Eye (tissue), 1 donor: ENCODE data around the gene LGALS12.

Experiments used
- DNase-seq: peaks from one replicate; pipeline ENCODE4 v3.0.0-alpha.2; 2015

LGALS12 gene, protein sequence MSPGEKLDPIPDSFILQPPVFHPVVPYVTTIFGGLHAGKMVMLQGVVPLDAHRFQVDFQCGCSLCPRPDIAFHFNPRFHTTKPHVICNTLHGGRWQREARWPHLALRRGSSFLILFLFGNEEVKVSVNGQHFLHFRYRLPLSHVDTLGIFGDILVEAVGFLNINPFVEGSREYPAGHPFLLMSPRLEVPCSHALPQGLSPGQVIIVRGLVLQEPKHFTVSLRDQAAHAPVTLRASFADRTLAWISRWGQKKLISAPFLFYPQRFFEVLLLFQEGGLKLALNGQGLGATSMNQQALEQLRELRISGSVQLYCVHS

GRCh38 chr11:63505857-63506528 lies at the start of gene LGALS12:
TSS of gene LGALS12 (plus strand) at chr11:63506084. CDS start at chr11:63506459, 375 bp downstream.
- DNase-seq = no peak

DNA sequence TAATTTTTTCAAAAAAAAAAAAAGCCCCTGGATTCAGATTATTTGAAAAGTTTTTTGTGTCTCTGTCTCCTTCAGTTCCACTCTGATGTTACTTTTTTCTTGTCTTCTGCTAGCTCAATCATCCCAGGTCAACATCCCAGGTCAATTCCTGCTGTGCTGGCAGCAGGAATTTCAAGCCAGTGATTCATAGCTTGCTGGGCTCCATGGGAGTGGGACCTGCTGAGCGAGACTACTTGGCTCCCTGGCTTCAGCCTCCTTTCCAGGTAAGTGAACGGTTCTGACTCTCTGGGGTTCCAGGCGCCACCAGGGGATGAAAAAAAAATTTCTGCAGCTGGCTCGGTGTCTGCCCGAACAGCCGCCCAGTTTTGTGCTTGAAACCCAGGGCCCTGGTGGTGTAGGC lies 46.3 kb upstream of the LGALS12 start:
- no peak for DNase-seq

DNA sequence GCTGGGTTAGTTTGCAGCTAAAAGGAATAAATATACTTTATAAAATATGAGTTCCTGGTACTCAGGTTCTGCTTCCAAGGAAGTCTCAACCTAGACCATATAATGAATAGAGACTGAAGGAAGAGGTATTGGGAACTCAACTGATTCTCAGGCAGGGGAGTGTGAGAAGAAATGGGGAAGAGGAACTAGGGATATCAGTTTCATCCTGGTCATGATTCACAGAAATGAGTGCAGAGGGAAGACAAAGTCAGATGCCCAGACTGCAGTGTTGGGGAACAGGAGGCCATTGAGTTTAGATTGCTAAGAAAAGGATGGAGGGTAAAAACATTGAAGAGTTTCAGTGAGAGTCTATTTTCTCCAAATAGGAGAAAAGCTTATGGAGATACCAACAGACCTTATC lies 43.7 kb upstream of the LGALS12 start:
- no peak for DNase-seq

DNA sequence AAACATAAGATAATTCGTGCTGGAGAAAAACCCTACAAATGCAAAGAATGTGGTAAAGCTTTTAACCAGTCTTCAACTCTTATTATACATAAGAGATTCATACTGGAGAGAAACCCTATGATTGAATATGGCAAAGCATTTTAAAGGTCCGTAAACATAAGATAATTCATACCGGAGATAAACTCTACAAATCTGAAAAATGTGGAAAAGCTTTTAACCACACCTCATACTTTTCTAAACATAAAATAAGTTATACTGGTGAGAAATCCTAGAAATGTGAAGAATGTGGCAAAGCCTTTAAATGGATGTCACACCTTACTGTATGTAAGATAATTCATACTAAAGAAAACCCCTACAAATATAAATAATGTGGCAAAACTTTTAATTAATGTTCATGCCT lies 35.6 kb upstream of the LGALS12 start:
- DNase-seq = no peak

DNA sequence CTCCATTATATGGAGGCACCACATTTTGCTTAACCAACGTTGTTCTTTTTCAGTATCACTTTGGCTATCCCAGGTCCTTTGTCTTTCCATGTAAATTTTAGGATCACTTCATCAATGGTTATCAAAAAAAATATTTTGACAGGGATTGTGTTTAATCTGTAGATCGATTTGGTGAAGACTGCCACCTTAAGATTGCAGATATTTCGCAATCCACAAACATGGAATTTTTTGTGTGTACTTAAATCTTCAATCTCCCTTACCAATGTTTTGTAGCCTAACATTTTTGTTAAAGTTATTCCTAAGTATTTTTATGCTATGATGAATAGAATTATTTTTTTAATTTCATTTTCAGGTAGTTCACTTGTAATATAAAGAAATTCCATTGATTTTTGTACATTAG lies 33.5 kb upstream of the LGALS12 start:
- DNase-seq = no peak

GRCh38 chr11:63476618-63477017 lies 29.3 kb upstream of the LGALS12 start:
- no peak for DNase-seq

GRCh38 chr11:63478896-63479295 lies 27.0 kb upstream of the LGALS12 start:
- DNase-seq = peak; percentile 87

DNA sequence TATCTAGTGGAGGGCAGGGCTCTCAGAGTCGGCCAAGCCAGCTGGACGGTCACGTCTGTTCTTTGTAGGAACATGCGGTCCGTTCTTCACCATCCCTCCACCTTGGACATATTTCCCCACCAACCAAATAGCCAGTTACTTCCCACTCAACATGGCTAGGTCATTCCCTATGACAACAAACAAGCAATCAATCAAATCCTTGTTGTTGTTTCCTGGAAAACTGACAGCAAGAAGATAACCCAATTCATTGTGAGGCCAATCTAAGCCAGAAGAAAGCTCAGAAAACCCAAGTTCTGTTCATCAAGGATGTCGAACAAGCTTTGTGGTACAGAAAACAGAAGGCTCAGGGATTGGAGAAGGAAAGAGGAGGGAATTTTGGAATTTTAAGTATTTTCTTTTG lies 25.8 kb upstream of the LGALS12 start:
- DNase-seq = no peak

- DNase-seq = no peak
Observed at GRCh38 chr11:63485777-63486176, 20.1 kb upstream of the LGALS12 start.

DNA sequence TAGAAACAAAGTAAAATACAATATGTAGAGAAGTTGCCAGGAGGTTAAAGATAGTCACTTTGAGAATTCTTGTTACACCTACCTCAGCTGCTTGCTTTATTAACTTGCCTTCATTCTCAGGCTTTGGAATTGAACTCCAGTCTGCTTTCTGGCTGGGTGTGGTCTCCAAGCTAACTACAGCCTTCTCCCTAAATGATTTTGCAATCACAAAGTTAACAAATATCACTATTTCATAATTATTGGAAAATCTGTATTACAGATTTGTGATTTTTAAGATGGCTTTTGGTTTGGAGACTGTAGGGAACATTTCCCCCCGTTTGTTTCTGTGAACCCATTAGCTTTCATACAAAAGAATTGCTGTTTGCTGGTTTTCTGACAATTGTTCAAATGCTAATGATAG lies 17.1 kb upstream of the LGALS12 start:
- no peak for DNase-seq

GRCh38 chr11:63489879-63490278 lies 16.0 kb upstream of the LGALS12 start:
- DNase-seq = peak; percentile 79

GRCh38 chr11:63490551-63491239 lies 15.2 kb upstream of the LGALS12 start, which contains the start of gene PLAAT5:
TSS of gene PLAAT5 (minus strand) at chr11:63491167. CDS start at chr11:63491034, 133 bp downstream.
- DNase-seq = peak; percentile 82

GRCh38 chr11:63491240-63491587 lies 14.7 kb upstream of the LGALS12 start:
- DNase-seq = no peak

GRCh38 chr11:63491636-63492372 lies 14.1 kb upstream of the LGALS12 start:
- DNase-seq = peak; percentile 41

GRCh38 chr11:63492441-63492840 lies 13.4 kb upstream of the LGALS12 start:
- DNase-seq = no peak

GRCh38 chr11:63493127-63493526 lies 12.8 kb upstream of the LGALS12 start:
- DNase-seq = no peak

- no peak for DNase-seq
Observed at GRCh38 chr11:63494975-63495374, 10.9 kb upstream of the LGALS12 start.

GRCh38 chr11:63499874-63500273 lies 6.0 kb upstream of the LGALS12 start:
- no peak for DNase-seq

GRCh38 chr11:63501236-63501635 lies 4.6 kb upstream of the LGALS12 start:
- no peak for DNase-seq

GRCh38 chr11:63502252-63502820 lies 3.5 kb upstream of the LGALS12 start:
- DNase-seq = no peak

DNA sequence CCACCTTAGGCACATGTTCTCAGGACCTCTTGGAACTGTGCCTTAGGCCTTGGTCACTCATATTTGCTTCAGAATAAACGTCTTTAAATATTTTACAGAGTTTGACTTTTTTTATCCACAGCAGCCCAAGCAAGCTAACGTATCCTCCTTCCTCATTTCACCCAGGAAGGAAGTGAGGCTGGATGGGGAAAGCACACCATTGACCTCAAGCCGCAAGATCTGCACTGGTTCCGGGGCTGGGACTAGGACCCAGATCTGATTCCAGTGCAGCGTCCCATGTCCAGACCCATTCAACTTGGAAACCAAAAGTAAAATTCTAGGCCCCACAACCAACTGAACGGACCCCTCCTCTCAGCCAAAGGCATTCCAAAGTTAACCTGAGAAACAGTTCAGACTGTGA lies 2.4 kb upstream of the LGALS12 start:
- no peak for DNase-seq

- no peak for DNase-seq
Observed at GRCh38 chr11:63504054-63504453, 1.8 kb upstream of the LGALS12 start.
